HG03565 (cell line): Measurements from ENCODE around the gene FGD5.

ENCODE experiments used
- ATAC-seq: cut with Tn5 transposase; IDR thresholded peaks from one replicate; pipeline ENCODE4 v1.9.1; 2021; ENCODE audit warnings: mild to moderate bottlenecking, moderate library complexity; ENCODE audit not compliant: unreplicated experiment

Gene FGD5

DNA sequence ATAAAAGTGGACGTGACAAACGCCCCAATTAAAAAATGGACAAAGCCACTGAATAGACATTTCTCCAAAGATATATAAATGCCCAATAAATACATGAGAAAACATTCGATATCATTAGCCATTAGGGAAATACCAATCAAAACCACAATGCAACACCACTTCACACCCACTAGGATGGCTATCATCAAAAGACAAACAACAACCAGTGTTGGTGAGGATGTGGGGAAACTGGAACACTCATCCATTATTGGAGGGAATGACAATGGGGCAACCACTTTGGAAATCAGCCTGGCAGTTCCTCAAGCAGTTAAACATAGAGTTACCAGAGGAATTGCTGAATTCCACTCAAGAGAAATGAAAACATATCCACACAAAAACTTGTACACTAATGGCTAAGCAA lies 32.4 kb upstream of the FGD5 start:
- no peak for ATAC-seq

DNA sequence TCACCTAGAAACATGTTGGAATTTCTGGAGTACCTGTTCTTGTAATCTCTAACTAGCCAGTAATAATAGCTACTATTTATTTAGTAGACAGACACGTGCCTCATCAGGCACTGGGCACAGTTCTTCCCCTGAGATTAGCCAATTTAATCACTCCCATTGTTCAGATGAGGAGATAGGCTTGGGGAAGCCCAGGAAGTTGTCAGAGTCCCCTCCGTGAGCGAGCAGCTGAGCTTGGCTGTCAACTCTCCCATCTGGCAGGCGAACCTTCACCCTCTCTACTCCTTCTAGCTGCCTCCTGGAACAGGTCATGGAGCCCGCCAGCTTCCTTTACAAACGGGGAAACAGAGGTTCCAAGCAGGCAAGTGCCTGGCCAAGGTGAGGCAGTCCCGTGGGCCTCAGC lies 31.1 kb upstream of the FGD5 start:
- no peak for ATAC-seq

DNA sequence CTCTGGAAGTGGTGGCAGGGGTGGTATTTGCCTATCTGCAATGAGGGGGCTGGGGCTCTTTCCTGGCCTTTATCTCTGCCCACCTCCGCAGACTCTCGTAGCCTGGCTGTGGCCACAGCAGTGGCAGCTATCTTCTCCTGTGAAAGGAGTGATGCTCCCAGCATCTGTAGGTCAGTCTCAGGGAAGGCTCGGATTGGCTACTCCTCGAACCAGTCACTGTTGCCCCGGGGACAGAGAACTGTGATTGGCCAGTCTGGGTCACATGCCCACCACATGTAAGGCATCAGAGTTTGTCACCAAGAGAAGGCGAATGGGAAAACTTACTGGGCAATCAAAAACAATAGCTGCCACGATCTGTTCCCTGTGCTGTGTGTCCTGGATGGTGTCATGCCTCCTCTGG lies 30.1 kb upstream of the FGD5 start:
- no peak for ATAC-seq

GRCh38 chr3:14789221-14789620 lies 29.5 kb upstream of the FGD5 start:
- no peak for ATAC-seq

- no peak for ATAC-seq
Observed at GRCh38 chr3:14789640-14790285, 29.0 kb upstream of the FGD5 start.

- no peak for ATAC-seq
Observed at GRCh38 chr3:14791343-14791945, 27.3 kb upstream of the FGD5 start.

DNA sequence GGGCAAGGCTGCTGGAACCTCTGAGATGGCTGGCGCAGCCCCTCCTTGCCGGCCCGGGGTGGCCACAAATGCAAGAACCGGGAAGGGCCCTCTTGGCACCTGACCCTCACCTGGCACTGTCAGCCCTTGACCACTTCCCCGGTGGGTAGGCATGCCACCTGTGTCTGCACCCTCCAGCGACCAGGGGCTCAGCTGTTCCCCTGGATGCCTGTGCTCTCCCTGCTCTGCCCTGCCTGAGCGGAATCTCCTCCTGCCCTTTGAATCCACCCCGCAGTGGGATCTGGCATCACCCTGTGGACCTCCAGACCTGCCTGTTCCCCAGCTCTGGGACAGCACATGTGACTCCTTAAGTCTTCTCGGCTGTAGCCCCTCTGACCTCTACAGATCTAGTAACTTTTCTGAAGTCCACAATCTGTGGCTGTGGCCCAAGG lies 26.1 kb upstream of the FGD5 start:
- no peak for ATAC-seq

- no peak for ATAC-seq
Observed at GRCh38 chr3:14793126-14793857, 25.5 kb upstream of the FGD5 start.

DNA sequence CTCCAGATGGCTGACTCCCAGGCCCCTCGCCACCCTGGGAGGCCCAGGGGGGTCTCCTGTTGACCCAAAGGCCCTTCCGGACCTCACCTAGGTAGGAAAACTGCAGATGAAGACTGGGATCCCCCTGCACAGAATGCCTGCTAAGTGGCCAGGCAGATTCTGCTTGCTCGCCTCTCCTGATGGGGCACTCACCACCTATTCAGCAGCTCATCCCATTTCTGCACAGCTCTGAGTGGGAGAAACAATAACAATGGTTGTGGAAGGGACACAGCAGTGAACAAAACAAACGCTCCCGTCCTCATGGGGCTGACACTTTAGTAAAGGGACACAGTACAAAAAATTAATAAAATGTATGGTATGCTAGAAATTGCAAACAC lies 24.9 kb upstream of the FGD5 start:
- no peak for ATAC-seq

GRCh38 chr3:14794435-14794834 lies 24.3 kb upstream of the FGD5 start:
- no peak for ATAC-seq

- no peak for ATAC-seq
Observed at GRCh38 chr3:14795996-14796395, 22.8 kb upstream of the FGD5 start.

DNA sequence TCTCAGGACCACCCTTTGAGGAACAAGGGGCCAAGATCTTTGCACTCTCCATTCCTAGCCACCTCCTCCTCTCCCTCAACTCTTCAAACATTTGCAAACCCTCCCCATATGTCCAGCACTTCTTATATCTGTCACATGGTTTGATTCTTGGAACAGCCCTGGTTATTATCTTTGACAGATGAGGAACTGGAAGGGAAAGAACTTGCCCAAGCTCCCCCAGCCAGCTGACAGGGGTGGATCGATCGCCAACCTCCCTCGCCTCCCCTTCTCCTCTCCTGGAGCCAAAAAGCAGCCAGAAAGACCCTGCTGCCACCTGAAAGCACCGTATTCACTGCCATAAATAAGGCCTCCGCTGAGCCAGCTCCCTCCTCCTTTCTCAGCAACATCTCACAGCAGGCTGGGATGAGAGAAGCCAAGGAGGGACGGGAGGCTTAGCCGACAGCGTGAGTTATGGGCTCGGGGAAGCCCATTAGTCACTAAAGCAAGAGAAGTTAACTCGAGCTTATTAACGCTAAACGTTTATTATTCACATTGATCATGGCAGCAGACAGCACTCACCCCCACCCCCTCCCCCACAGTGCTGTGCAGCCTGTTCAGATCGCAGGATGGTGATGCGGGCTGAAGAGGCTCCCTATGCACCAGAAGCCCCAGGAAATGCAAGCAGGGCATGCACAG lies 22.2 kb upstream of the FGD5 start:
- ATAC-seq: no peak

DNA sequence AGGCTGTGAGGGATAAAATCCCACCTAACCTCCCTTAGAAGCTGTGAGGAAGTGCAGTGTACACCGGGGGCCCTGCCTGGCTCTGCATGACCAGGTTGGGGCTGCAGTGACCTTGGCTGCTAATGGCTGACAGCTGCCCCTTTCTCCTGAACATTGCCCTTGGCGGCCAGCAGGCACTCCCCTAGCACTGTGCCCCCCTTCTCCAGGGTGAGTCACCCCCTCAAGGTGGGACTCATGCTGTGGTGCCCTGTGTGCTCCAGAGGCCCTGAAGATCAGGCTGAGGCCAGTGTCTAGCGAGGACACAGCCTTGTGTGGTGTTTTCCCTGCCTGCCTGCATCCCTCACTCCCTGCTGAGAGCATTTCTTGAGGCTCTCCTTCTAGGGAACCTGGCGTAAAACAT lies 21.0 kb upstream of the FGD5 start:
- no peak for ATAC-seq

GRCh38 chr3:14798231-14798630 lies 20.5 kb upstream of the FGD5 start:
- ATAC-seq: no peak

DNA sequence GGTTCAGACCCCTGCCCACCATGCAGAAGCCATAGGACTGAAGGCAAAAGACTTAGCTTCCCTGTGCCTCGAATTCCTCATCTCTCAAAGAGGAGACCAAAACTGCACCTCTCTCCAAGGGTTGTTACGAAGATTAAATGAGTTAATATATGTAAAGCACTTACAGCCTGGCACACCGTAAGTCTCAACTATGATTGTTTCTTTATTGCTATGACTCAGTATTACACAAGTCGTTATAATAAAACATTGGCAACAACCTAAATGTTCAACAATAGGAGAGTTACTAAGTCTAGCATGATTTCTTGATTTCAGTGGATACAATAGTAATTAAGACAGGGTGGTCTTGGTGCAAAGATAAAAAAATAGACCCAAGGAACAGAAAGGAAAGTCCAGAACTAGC lies 19.6 kb upstream of the FGD5 start:
- ATAC-seq: no peak

GRCh38 chr3:14801031-14801430 lies 17.7 kb upstream of the FGD5 start:
- no peak for ATAC-seq

DNA sequence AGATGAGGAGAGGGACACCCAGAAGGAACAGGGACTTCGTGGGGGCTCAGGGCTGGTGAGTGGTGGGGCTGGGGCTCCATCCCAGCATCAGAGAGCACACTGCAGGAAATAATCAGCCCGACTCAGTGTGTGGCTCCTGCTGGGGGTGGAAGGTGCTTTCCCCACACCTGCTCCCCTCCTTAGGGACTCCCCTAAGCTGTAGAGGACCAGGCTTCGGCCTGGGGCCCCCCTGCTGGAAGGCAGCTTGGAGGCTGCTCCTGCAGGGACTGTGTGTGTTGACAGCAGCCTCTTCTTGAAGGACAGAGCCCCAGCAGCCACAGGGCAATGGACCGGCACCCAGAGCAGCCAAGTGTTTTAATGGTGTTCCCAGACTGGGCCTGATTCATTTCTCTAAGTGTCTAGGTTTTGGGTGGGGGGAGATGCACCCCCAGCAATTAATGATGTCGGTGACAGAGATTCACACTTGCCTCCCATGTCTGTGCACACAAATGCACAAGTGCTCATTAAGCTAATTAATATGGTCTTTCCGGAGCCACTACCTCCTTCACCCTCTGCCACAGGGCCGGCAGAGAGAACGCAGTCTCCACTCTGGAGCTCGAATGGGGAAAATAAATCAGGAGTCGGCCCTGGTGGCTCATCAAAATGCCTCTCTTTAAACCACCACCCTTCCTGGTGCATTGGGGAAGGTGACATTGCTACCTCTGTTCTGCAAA lies 16.9 kb upstream of the FGD5 start:
- no peak for ATAC-seq

- no peak for ATAC-seq
Observed at GRCh38 chr3:14802381-14802731, 16.4 kb upstream of the FGD5 start.

DNA sequence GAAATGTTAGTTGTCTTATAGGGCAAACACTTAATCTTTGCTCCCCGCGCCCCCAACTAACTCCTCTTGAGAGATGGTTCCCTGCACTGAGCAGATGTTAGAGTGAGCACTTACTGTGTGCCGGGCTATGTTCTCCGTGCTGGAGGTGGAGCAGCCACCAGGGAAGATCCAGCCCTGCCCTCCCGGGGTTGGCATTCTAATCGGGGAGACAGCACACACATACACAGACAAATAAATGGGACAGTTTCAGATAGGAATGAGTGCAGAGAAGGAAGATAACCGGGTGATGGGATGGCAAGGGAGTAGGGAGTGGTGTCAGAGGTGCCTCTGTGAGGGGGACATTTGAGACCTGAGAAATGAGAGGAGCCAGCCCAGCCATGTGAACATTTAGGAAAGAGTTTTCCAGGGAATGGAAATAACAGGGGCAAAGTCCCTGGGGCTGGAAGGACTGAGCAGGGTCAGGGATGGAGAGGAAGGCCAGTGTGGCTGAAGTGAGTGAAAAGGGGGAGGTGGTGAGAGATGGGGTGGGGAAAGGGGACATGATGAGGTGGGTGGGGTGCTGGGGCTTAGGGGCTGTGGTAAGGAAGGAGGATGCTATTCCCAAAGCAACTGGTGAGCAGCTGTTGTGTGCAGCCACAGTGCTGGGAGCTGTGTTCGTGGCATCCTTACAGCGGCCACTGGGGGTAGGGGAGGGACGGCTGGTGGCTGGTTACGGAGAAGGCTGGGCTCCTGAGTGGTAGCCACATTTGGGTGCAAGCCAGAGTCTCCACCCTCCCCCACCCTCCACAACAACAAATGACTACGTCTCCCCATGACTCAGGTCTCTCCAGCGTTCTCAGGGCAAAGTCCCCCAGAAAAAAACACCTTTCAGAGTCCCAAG lies 15.4 kb upstream of the FGD5 start:
- ATAC-seq: no peak
